Activated T-helper 17 cell treated with anti-CD3 and anti-CD28 coated beads, Interleukin-2, amount 50 U/mL, for 72 hours (primary cell): ENCODE measurements around the gene MEGF11. TPM values are rescaled to one million over a fixed set of nuclear protein-coding genes. Genes with fewer than 3 reads are reported as not detected.
"Not testable (repeated sequence)": the region's sequence is repeated elsewhere in the genome, so short reads cannot be mapped to it uniquely, and the experiment has no call there.

ENCODE experiments used
- ATAC-seq: fragments of 150-1000 bp; cut with Tn5 transposase; replicated peaks from 2 replicates; pipeline ENCODE4 v1.10.0; 2021; ENCODE audit warnings: mild to moderate bottlenecking, moderate library complexity
- H3K27ac Mint-ChIP-seq: one replicate; pipeline ENCODE4 v1.8.0; 2022; ENCODE audit warnings: mixed read lengths
- H3K27me3 Mint-ChIP-seq: one replicate; pipeline ENCODE4 v1.8.0; 2022; ENCODE audit warnings: mixed read lengths
- H3K36me3 Mint-ChIP-seq: one replicate; pipeline ENCODE4 v1.8.0; 2022; ENCODE audit warnings: low read depth, mild to moderate bottlenecking, mixed read lengths
- H3K4me1 Mint-ChIP-seq: one replicate; pipeline ENCODE4 v1.8.0; 2022; ENCODE audit warnings: mixed read lengths
- H3K4me3 Mint-ChIP-seq: one replicate; pipeline ENCODE4 v1.8.0; 2022; ENCODE audit warnings: mild to moderate bottlenecking, mixed read lengths
- H3K9me3 Mint-ChIP-seq: one replicate; pipeline ENCODE4 v1.8.0; 2022; ENCODE audit warnings: mixed read lengths
- total RNA-seq, 2 donors: library from RNA; stranded (reverse); gene quantifications; one replicate each; pipeline ENCODE4 v1.2.3, GENCODE V29; 2022

Gene MEGF11
- total RNA-seq, 2 donors from 2014 or later, result not detected

DNA sequence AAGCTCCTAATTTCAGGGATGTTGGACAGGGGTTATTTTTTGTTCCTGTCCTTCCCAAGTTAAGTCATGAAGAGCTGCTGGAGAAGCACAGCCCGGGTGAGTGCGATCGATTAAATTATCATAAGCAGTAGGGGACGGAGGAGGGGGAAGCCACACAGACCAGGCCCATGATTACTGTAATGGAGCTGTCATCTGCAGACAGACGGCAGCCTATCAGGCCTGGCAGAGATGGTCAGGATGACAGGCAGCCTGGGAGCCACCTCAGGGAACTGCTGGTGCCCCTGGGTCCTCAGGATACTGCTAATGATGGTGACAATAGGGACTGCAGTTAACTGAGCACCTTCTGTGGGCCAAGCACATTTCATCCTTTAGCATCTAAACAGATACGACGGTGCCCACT, 236.6 kb downstream of the MEGF11 start:
- H3K36me3 Mint-ChIP-seq, result no peaks in the 10 kb centered on the region
- peaks cover 20% of the 10 kb centered on the region for H3K27me3 Mint-ChIP-seq
- H3K4me1 Mint-ChIP-seq, result no peaks in the 10 kb centered on the region
- H3K27ac Mint-ChIP-seq, result no peak overlapping the region
- ATAC-seq, result no peak
- H3K4me3 Mint-ChIP-seq, result no peak overlapping the region
- no peaks in the 10 kb centered on the region for H3K9me3 Mint-ChIP-seq

DNA sequence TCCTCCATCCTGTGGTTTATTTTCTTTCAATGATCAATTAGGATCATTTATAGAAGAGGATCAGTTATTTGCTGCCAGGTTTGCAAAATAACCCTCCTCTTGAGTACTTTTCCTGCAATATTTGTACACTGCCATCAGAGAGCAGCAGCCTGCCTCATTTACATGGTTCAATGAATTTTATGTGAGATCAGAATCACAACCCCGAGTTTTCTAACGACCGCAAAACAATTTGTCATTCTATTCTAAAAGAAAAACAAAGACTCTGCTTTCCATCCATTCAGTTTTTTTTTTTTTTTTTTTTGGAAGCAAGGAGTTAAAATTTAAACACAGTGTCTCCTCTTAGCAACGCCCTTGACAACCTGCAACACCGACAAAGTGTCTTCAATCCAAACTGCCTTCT, 237.4 kb downstream of the MEGF11 start:
- no peak for ATAC-seq
- Mint-ChIP-seq H3K27me3 (peaks cover 14% of the 10 kb centered on the region), H3K4me1 (no peaks in the 10 kb centered on the region), H3K27ac (no peak overlapping the region), H3K4me3 (no peak overlapping the region), H3K36me3 (no peaks in the 10 kb centered on the region), H3K9me3 (no peaks in the 10 kb centered on the region)

DNA sequence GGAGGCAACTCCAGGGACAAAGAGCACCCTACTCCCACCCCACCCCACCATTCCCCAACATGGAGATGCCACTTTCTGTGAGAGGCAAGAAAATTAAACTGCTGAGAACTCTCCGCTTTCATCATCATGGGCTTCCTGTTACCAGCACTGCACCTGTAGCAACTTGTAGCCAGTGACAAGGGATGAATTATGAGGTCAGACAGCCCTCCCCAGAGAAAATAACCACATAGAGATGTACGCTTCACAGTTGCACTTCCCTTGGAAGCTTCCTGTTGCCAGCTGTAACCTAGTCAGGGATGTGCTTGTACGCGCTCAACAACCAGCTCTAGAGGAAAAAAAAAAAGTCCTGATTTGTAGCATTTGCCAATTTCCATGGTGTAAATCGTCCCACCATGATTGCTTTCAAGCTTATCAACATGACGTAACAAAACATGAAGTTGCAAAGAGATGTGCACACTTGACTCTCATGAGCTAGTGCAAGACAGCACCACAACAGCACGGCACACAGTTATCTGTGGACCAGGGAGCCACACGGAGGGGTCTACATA, 238.8 kb downstream of the MEGF11 start:
- H3K36me3 Mint-ChIP-seq, result no peaks in the 10 kb centered on the region
- no peak for ATAC-seq
- H3K27ac Mint-ChIP-seq, result no peak overlapping the region
- peaks cover 21% of the 10 kb centered on the region for H3K27me3 Mint-ChIP-seq
- H3K4me1 Mint-ChIP-seq, result no peaks in the 10 kb centered on the region
- no peaks in the 10 kb centered on the region for H3K9me3 Mint-ChIP-seq
- H3K4me3 Mint-ChIP-seq, result no peak overlapping the region

DNA sequence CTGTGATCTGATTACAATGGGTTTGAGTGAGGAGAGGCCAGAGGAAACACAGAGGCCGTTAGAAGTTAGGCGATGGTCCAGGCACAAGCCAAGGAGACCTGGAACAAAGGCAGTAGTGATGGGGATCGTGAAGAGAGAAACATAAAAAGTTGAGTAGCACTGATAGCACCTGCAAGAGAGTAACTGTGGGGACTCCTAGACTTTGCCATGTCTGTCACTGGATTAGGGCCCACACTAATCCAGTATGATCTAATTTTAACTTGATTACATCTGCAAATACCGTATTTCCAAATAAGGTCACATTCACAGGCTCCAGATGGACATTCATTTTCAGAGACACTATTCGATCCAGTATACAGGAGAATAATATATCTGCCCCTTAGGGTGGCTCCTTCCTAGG, 239.5 kb downstream of the MEGF11 start:
- Mint-ChIP-seq H3K36me3 (no peaks in the 10 kb centered on the region), H3K27me3 (peaks cover 21% of the 10 kb centered on the region), H3K27ac (no peak overlapping the region), H3K9me3 (no peaks in the 10 kb centered on the region), H3K4me3 (no peak overlapping the region), H3K4me1 (no peaks in the 10 kb centered on the region)
- ATAC-seq, result no peak

DNA sequence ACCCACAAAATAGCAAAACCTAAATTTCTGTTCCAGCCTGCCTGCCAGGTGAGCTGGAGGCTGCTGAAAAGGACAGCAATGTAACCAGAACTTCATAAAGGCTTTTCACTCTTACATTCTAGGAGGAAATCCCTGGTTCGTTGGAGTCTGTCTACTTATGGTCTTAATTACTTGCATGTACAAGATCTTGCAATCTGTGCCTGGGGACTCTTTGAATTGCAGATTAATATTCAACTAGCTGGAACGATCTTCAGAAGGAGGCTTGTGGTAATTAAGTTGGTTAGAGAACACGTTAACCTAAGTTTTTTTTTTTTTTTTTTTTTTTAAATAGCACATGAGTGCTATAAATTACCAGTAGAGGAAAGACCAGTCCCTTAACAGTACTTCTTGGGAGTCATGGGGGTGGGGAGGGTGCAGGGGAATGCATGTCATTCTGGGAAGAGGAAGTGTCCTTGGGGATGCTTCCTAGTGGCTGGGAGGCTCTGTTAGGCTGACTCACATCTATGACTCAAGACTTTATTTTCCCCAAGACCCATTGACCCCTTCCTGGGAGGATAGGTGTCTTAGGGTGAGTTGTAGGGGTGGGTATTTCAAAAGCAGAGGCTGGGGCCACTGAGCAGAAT, 244.5 kb downstream of the MEGF11 start:
- H3K4me3 Mint-ChIP-seq, result no peak overlapping the region
- H3K36me3 Mint-ChIP-seq, result no peaks in the 10 kb centered on the region
- H3K27ac Mint-ChIP-seq, result no peak overlapping the region
- peaks cover 19% of the 10 kb centered on the region for H3K27me3 Mint-ChIP-seq
- H3K9me3 Mint-ChIP-seq, result no peaks in the 10 kb centered on the region
- no peak for ATAC-seq
- H3K4me1 Mint-ChIP-seq, result no peaks in the 10 kb centered on the region

DNA sequence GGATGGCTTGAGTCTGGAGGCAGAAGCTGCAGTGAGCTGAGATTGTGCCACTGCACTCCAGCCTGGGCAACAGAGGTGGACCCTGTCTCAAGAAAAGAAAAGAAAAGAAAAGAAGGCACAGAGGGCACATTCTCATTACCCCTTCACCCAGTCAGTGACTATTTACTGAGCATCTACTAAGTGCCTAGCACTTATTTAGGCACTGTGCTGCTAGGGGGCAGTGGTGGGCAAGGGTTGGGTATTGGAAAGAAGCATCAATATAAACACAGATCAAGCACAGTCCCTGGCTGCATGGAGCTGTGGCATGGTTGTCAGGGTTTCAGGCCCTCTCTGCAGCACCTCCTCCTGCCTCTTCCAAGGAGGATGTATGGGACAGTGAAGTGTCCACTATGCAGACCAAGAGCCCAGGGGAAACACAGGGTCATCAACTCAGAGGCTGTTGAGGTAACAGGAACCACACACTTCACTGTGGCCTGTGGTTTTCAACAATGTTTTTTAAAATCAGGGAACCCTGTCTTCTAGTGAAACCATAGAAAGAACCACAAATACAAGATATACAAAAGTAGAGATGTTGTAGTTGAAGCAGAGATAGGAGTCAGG, 245.8 kb downstream of the MEGF11 start:
- Mint-ChIP-seq H3K27ac (no peak overlapping the region), H3K36me3 (no peaks in the 10 kb centered on the region), H3K4me3 (no peak overlapping the region), H3K27me3 (peaks cover 21% of the 10 kb centered on the region), H3K9me3 (no peaks in the 10 kb centered on the region), H3K4me1 (no peaks in the 10 kb centered on the region)
- no peak for ATAC-seq

DNA sequence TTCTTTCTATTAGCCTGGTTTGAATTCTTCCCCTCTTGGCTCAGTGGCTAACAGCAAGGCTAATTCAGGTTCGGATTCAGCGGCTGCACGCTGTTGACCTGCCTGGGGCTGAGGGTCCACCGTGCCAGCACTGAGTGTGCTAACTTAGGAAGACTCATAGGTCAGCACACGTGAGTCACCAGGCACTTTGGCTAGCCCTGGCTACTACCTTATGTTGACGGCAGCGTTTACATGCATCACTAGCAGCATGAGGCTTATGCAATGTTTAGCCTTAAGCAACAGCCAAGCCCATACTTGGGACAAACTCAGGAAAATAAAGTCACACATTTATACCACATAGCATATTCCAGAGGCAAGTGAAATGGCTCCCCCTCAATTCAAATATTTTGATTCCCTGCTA, 246.6 kb downstream of the MEGF11 start:
- H3K27me3 Mint-ChIP-seq, result peaks cover 21% of the 10 kb centered on the region
- H3K9me3 Mint-ChIP-seq, result no peaks in the 10 kb centered on the region
- H3K4me3 Mint-ChIP-seq, result no peak overlapping the region
- no peaks in the 10 kb centered on the region for H3K36me3 Mint-ChIP-seq
- no peak for ATAC-seq
- H3K4me1 Mint-ChIP-seq, result no peaks in the 10 kb centered on the region
- no peak overlapping the region for H3K27ac Mint-ChIP-seq

DNA sequence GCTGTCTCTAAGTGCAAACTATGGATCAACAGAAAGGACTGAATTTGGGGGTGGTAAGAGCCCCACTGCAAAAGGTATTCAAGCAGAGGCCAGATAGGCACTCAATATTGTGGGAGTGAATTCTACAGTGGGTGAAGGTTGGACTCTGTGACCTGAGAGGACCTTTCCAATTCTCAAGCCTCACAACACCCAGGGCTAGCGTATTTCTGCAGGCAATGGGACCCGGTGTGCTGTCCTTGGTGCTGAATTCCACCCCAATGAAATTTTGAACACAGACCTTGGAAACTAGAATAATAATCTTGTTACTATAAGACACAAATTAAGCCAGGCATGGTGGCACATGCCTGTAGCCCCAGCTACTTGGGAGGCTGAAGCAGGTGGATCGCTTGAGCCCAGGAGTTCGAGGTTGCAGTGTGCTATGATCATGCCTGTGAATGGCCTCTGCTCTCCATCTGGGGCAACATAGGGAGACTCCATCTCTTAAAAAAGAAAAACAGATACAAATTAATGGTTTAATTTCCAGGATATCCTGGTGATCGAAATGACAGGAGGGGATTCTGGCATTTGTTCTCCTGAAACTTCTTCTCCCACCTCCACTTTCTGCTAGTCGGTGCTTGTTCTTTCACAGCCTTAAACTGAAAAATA, 248.8 kb downstream of the MEGF11 start:
- Mint-ChIP-seq H3K4me1 (no peaks in the 10 kb centered on the region), H3K27me3 (peaks cover 23% of the 10 kb centered on the region), H3K27ac (no peak overlapping the region), H3K36me3 (no peaks in the 10 kb centered on the region), H3K9me3 (no peaks in the 10 kb centered on the region), H3K4me3 (no peak overlapping the region)
- no peak for ATAC-seq

DNA sequence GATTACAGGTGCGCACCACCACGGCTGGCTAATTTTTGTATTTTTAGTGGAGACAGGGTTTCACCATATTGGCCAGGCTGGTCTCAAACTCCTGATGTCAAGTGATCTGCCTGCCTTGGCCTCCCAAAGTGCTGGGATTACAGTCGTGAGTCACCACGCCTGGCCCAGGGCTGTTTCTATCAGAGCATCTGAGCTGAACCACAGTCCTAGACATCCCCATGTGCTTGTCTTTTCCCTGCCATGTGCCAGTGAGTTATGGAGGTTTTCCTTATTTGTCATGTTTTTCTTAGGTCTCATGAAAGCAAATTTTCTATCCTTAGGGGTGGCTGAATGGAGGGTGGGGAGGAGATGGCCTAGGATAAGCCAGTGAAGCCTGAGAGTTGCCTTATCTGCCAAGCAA, 250.4 kb downstream of the MEGF11 start:
- ATAC-seq, result not testable (repeated sequence)

DNA sequence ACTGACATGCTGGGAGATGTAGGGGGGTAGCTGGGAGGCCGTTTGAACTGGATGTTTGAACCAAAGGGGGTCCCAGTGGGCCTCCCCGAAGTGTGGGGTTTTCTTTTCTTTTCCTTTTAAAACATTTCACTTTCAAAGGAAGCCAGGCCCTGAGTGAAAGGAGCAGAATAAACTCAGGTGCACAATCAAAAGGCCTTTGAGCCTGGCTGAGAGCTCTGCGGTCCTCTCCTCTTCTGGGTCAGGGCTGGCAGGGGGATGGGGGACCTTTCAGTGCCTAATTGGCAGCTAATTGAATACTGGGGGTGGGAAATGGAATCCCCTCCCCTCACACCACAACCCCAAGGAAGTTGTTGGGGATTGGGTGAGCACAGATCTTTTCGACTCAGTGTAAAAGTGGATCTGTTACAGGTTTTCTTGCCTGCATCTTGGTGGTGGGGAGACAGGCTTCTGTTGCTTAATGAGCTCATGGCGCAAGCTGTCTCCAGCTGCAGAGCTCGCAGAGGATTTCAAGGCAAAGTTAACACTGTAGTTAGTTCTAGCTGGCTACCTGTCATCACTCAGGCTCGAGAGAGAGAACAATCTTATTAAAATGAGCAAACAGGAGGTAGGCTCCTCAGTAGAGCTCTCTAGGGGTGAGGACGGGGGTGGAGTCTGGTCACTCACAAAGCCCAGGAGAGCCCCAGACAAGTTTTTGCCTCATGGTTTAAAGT, 251.7 kb downstream of the MEGF11 start:
- no peak overlapping the region for H3K27ac Mint-ChIP-seq
- no peaks in the 10 kb centered on the region for H3K9me3 Mint-ChIP-seq
- H3K4me1 Mint-ChIP-seq, result no peaks in the 10 kb centered on the region
- H3K4me3 Mint-ChIP-seq, result no peak overlapping the region
- H3K27me3 Mint-ChIP-seq, result peaks cover 32% of the 10 kb centered on the region
- H3K36me3 Mint-ChIP-seq, result no peaks in the 10 kb centered on the region
- no peak for ATAC-seq

More for the DNA sequence above, 250.4 kb downstream of the MEGF11 start:
- not testable (repeated sequence) for H3K4me1 Mint-ChIP-seq, H3K9me3 Mint-ChIP-seq, H3K27ac Mint-ChIP-seq, H3K4me3 Mint-ChIP-seq, H3K36me3 Mint-ChIP-seq
- H3K27me3 Mint-ChIP-seq, result peaks cover 26% of the 10 kb centered on the region

DNA sequence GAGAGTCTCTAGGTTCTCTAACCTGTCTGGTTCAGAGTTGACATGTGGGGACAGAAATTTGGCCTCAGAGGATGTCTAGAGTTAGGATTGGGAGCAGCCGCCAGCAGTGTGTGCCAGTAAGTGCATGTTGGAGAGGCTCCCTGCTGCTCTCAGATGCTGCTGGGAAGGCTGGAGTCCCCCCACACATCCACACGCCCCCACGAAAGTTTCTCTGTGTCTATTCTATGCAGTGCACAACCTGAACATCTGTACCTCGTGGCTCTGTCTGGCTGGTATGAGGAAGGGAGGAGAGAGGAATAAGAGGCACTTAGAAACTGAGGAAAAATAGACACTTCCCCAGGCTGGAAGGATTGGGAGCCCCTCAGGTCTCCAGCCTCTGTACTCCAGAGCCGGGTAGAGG, 252.5 kb downstream of the MEGF11 start:
- no peaks in the 10 kb centered on the region for H3K9me3 Mint-ChIP-seq
- H3K27me3 Mint-ChIP-seq, result peaks cover 29% of the 10 kb centered on the region
- no peak for ATAC-seq
- no peaks in the 10 kb centered on the region for H3K4me1 Mint-ChIP-seq
- H3K36me3 Mint-ChIP-seq, result no peaks in the 10 kb centered on the region
- H3K4me3 Mint-ChIP-seq, result no peak overlapping the region
- no peak overlapping the region for H3K27ac Mint-ChIP-seq

DNA sequence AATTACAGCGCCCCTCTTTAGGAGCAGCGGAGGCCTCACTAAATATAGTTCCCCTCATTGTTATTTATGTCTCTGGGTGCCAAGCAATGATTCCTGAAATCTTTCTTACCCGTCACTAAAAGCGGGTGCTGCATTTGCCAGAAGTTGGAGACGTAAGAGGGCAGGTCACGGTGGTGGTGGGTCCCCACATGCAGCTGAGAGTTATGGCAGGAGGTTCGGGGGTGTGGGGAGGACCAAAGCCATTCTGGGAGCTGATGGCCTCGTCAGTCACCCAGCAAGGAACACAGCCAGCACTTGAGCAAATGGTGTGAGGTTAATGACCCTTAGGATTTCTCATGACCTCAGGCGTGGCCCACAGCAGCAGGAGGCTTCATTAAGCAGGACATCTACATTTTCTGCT, 255.1 kb downstream of the MEGF11 start:
- Mint-ChIP-seq H3K9me3 (no peaks in the 10 kb centered on the region), H3K27me3 (peaks cover 29% of the 10 kb centered on the region), H3K36me3 (no peaks in the 10 kb centered on the region), H3K4me1 (no peaks in the 10 kb centered on the region), H3K27ac (no peak overlapping the region), H3K4me3 (no peak overlapping the region)
- ATAC-seq, result no peak

DNA sequence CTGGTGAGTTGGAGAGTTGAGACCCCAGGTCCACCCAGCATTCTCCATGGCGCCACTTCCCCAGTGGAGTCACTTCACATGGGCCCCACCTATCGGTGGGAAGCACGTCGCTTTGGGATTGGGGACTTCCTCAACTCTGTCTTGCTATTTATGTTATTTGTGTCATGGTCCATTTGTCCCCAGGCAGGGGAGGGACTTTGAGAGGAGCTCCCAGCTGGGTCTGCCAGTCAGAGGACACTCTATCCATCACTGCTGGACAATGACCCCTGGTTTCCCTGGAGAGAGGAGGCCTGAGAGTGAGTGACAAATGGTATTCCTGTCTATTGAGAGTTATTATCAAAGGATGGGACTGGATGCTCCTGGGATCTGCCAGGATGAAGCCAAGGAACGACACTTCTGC, 256.6 kb downstream of the MEGF11 start:
- H3K36me3 Mint-ChIP-seq, result no peaks in the 10 kb centered on the region
- H3K27ac Mint-ChIP-seq, result no peak overlapping the region
- no peak overlapping the region for H3K4me3 Mint-ChIP-seq
- peaks cover 35% of the 10 kb centered on the region for H3K27me3 Mint-ChIP-seq
- no peak for ATAC-seq
- H3K4me1 Mint-ChIP-seq, result no peaks in the 10 kb centered on the region
- H3K9me3 Mint-ChIP-seq, result no peaks in the 10 kb centered on the region

DNA sequence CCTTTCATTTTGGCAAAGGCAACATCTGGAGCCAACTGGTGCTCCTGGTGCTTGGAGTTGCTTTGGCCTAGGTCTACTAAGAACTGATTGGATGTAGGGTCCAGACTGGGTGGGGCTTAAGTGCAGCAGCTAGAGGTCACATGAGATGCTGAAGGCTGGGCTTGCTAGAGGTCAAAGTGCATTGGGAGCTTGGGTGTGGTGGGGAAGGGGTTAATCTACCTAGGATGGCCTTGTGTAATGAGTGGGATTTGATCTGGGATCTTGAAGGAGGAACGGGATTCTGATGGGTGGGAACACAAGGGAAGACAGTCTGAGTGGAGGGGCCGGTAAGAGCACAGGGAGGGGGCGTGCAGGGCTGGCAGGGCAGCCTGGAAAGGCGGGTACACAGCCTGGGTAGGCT, 258.7 kb downstream of the MEGF11 start:
- Mint-ChIP-seq H3K9me3 (no peaks in the 10 kb centered on the region), H3K27me3 (peaks cover 39% of the 10 kb centered on the region), H3K4me3 (no peak overlapping the region), H3K4me1 (no peaks in the 10 kb centered on the region), H3K27ac (no peak overlapping the region), H3K36me3 (no peaks in the 10 kb centered on the region)
- no peak for ATAC-seq

DNA sequence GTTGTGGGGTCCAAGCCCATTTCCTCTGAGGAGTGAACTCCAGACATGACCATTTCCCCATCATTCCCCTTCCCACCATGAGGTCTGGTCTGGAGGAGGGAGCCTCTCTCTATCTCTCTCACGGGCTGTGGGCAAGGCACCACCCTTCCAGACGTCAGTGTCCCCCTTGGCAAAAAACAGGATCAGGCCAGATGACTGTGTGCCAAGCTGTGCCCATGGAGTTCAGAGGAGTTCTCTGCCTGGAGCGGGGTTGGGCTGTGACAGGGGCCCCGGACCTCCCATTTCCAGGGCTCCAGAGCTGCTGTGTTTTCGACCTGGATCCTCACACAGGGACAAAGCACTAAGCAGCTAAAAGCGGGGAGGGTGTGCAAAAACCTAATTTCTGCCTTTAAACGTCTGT, 259.8 kb downstream of the MEGF11 start:
- ATAC-seq, result no peak
- H3K27me3 Mint-ChIP-seq, result peaks cover 36% of the 10 kb centered on the region
- H3K36me3 Mint-ChIP-seq, result no peaks in the 10 kb centered on the region

More for the DNA sequence above, 259.8 kb downstream of the MEGF11 start:
- Mint-ChIP-seq H3K9me3 (no peaks in the 10 kb centered on the region), H3K4me1 (no peaks in the 10 kb centered on the region), H3K27ac (no peak overlapping the region), H3K4me3 (no peak overlapping the region)
